ENCODE measurements around the gene COMMD9. TPM values are rescaled to one million over a fixed set of nuclear protein-coding genes. Genes with fewer than 3 reads are reported as not detected.

COMMD9 gene
- polyA plus RNA-seq, 4 donors: 59.0 to 98.9 (median 87.4) TPM

DNA sequence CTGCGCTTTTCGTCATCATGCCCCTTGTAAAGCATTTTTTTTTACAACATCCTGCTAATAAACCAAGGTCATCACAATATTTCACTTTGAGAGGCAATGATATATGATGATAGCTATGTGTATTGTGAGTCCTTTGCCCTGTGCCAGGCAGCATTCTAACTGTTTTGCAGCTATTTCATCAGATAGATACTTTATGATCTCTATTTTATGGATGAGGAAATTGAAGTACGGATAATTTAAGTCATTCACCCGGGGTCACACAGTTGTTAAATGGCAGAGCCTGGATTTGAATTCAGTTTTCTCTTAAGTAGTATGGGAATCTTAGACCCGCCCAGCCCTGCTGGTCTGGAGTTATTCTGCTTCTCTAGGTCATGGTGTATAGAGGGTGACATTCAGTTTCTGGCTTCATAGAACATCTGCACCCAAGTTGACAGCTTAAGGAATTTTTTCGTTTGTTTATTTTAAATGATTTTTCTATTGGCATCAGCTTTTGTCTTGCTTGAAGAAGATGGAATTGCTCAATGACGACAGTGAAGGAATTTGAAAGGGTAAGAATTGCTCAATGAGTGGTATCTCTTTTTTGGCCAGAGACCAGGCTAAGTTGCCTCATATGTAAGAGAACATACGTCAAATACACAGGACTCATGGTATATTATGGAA, 7.8 kb upstream of the COMMD9 start:
- no peak for DNase-seq (ENCODE audit: low read depth in 4 of 4, low spot score in 3 of 4)

DNA sequence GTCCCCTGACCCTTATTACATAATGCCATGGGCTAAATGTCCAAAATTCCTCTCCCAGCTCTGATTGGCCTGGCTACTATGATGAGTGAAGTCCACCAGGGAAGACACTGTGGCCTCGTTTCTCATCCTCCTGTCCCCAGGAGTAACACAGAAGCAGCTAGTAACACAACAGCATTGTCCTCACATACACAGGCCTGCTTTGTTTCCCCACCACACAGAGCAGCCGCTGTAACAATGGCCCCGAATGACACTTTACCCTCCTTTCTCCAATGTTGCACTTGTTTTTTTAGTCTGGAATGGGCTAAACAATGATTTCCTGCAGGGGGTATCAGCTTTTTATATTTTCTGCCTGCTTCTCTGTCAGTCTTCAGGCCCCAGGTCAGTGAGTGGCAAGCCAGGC, 6.7 kb upstream of the COMMD9 start, which contains the start of gene PRR5L:
Gene PRR5L, plus strand, starts transcription at position 363 of the 400 bp plus-strand sequence. CDS start 104,834 bp downstream, outside the sequence.
- DNase-seq (ENCODE audit: low read depth in 4 of 4, low spot score in 3 of 4): no peak

DNA sequence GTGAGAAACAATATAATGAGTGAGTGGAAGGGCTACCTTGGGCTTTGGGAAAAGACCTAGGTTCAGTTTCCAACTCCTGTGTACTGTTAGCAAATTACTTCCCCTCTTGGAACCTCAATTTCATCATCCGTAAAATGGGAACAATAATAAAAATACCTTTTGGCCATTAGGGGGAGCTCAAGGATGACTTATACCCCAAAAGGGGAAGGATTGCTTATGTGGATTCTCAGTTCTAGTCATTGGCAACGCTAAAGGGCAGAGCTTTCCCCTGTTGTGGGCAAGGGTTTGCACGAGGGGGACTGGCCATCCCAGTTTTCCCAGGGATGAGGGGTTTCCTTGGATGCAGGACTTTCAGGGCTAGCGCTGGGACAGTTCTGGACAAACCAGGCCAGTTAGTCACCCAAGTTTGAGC, 3.1 kb upstream of the COMMD9 start:
- no peak for DNase-seq (ENCODE audit: low read depth in 4 of 4, low spot score in 3 of 4)

DNA sequence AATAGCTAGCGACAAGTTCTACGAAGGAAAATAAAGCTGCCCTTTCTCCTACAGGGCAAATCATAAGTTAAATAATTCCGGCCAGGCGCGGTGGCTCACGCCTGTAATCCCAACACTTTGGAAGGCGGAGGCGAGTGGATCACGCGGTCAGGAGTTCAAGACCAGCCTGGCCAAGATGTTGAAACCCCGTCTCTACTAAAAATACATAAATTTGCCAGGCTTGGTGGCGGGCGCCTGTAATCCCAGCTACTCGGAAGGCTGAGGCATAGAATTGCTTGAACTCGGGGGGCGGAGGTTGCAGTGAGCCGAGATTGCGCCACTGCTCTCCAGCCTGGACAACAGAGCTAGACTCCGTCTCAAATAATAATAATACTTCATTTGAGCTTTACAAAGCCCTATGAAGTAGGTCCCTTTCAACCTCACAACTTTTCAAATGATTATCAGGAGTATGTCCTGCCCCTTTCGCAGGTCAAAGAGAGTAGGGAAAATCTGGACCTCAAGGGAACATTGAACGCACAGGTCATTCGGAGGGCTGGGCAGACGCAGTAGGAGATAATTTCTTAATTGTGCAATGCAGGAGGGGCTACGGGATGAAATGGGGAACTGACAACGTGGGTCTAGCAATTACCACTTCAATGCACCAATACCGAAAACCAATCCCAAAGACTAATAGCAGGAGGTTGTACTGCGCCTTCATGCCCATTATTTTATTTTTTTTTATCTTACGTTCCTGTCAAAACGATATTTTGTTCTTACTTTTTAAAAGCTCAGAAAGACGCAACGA, 590 bp downstream of the COMMD9 start:
- no peak for DNase-seq (ENCODE audit: low read depth in 4 of 4, low spot score in 3 of 4)

DNA sequence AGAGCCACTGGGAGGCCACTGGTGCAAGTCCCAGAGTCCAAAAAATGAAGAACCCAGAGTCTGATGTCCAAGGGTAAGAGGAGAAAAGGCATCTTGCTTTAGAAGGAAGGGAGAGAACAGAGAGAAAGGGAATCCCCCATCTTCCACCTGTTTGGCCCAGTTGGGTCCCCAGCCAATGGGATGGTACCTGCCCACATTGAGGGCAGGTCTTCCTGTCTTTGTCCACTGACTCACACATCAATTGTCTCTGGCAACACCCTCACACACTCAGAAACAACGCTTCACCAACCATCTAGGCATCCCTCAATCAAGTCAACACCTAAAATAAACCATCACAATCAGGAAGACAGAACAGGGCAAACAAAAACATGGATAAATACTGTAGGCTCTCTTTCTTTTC, 6.3 kb downstream of the COMMD9 start:
- DNase-seq (ENCODE audit: low read depth in 4 of 4, low spot score in 3 of 4): no peak

DNA sequence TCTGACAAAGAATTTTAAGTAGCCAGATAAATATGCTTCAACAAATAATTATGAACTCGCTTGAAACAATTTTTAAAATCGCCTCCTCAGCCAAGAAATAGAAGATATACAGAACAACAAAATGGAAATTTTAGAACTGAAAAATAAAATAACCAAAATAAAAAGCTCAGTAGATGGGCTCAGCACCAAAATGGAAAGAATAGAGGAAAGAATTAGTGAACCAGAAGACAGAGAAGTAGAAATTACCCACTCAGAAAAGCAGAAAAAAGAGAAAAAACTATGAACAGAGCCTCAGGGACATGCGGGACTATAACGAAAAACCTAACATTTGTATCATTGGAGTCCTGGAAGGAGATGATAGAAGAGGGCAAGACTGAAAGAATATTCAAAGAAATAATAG, 7.4 kb downstream of the COMMD9 start:
- DNase-seq (ENCODE audit: low read depth in 4 of 4, low spot score in 3 of 4): no peak

DNA sequence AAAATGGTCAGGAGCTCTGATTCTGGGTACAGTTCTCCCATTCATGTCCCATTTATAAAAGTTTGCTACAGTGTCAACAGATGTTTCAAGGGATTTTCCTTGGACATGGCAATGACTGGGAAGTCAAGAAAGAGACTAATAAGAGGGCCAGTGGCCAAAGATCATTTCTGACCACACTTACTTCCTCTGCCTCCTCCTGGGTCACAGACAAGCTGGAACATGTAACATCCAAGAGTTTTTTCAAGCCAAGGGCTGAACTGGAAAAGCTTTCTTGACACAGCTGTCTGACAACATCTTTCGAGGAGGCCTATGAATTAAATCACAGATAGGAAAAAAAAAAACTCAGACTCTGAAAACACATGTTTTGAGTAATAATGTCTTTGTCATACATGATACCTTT, 8.7 kb downstream of the COMMD9 start:
- DNase-seq (ENCODE audit: low read depth in 4 of 4, low spot score in 3 of 4): no peak

DNA sequence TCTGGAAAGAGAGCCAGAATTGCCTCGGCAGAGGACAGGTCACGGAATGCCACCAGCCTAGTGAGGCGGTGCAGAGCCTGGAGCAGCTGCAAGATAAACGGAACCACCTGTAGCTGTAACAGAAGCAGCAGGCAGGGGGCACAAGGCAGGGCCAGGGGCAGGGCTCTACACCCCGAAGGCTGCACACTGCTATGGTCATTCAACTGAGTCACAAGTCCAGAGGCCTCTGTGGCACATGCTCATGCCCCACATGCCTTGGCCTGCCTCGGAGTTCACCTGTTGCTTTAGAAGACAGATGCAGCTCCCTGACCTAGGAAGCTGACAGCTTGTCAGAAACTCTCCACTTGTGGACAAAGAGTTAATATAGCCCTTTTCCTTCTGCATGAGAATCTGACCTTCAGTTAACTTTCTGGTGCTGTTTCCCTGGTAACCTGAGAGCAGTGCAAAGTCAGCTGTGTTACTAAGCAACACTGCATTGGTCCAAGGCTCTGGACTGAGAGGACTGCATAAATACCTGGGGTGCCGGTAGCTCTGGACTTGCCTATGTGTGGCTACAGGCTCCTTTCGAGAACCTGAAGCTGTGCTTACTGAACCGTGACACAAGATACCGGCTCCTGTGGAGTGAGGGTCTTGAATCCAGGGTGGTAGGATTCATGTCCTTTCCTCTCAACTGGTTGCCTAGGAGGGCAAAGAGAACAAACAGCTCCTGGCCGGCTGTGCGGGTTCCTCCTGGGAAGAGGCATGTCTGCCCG, 10.5 kb downstream of the COMMD9 start:
- peak in 3 of 4 donors; percentile 36 to 42 (median 39) for DNase-seq (ENCODE audit: low read depth in 4 of 4, low spot score in 3 of 4)

DNA sequence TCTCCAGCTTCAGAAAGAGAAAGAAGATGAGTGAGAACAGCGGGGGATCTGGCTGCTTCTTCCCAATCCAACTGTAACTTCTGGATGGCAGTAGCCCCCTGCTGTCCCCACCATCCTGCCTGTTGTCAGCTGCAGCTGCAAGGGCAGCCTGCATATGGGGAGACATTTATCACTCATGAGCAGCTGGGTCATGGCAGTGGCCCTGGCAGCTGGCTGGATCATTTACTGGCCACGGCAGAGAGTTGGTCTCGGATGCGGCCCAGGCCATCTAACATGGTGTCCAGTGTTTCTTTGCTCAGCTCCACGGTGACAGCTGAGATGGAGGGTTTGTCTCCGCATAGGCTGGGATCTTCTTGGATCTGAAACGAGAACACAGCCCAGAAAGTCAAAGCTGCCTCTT, 14.8 kb downstream of the COMMD9 start:
- no peak for DNase-seq (ENCODE audit: low read depth in 4 of 4, low spot score in 3 of 4)

DNA sequence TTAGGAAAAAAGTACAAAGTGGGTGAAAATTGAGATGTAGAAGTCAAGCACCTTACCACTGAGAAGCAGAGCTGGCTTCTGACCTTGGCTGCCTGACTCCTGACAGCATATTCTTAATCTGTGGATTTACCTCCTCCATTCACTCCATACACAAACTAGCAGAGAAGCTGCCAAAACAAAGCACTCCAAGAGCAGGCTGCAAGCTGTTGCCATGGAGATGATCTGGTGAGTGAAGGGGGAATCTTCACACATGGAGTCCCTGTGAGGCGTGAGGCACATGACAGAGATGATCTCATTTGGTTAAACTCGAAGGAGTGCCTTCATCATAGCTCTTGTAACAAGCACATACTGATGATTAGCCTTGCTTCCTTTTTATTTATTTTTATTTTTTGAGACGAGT, 16.1 kb downstream of the COMMD9 start:
- no peak for DNase-seq (ENCODE audit: low read depth in 4 of 4, low spot score in 3 of 4)

DNA sequence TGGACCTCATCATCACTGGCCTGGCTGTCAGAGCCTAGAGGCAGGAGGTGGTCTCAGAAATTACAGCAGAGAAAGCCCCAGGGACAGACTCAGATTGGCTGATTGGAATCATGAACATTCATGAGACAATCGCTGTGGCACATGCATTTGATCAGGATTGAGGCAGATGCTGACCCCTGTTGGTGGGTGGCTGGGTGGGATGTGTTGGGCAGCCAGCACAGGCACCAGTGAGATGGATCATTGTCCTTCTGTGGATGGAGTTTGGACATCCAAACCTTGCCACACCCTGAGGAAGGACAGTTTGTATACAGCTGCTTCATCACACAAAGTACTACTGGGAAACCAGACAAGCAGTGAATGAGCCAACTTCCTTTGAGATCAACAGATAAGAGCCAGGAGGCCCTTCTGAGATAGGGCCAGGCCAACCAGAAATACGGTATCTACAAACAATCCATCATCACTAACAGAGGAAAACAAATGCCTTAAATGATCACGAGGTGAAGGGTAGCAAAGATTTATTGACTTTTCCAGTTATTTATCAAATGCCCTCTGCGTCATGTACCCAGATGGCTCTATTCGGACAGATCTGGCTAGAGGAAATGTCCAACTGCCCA, 17.3 kb downstream of the COMMD9 start:
- DNase-seq (ENCODE audit: low read depth in 4 of 4, low spot score in 3 of 4): no peak

DNA sequence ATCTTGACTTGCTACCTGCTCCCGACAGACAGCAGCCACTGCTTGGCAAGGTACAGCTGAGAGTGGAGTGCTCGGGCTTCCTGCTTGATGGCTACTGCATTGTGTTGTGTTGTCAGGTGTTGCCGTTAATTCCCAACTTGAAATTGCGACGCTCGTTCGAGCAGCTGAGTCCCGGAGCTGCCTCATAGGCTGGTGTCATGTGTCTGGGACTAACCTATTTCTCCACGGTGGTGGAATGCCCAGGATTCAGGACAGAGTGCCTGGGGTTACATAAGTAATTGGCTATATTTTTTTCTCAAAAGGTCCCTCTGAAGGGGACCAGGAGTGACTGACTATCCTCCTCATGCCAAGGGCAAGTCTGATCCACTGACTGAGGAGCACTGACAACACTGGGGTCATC, 18.5 kb downstream of the COMMD9 start:
- DNase-seq (ENCODE audit: low read depth in 4 of 4, low spot score in 3 of 4): no peak

DNA sequence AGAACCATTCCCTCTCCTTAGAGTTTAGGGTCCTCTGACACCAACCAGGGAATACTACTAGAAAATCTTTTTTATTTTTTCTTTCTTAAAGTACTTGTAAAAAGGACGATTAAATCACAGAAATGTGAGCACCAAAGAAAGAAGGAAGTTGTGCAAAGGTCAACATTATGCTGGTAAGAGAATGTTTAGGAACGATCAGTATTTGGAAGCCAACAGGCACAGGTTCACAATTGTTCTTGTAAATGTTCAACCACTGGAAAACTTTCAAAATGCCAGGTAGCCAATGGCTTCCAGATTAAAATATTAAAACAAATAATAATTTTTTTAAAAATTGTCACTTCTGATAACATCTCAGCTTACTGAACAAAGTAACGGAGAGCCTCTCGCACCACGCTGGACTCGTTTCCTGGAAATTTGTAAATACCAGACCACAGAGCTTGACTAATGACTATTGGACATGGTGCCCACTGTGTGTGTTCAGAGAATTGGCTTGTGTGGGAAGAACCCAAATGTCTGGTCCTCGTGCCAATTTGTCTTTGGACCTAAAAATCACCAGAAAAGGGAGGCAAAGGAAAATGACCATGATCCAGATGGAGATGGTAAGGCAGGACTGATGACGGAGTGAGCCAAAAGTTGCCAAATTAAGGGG, 20.8 kb downstream of the COMMD9 start:
- no peak for DNase-seq (ENCODE audit: low read depth in 4 of 4, low spot score in 3 of 4)

DNA sequence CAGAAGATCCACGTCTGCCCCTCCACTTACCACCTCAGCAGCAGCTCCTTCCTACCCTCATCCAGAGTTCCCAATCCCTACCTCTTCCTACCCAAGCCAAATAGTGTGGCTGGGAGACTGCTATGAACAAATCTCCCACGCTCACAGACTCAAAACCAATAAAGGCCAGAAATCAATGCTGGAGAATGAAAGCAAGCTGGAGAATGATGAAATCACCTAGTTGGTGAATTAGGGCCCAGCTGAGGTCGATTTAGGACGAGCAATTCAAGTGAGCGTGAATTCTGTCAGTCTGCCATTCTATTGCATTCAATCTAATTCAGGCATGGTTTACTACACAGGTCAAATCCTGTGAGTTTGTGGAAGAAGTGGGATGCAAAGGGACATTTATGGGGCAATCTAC, 22.5 kb downstream of the COMMD9 start:
- no peak for DNase-seq (ENCODE audit: low read depth in 4 of 4, low spot score in 3 of 4)

DNA sequence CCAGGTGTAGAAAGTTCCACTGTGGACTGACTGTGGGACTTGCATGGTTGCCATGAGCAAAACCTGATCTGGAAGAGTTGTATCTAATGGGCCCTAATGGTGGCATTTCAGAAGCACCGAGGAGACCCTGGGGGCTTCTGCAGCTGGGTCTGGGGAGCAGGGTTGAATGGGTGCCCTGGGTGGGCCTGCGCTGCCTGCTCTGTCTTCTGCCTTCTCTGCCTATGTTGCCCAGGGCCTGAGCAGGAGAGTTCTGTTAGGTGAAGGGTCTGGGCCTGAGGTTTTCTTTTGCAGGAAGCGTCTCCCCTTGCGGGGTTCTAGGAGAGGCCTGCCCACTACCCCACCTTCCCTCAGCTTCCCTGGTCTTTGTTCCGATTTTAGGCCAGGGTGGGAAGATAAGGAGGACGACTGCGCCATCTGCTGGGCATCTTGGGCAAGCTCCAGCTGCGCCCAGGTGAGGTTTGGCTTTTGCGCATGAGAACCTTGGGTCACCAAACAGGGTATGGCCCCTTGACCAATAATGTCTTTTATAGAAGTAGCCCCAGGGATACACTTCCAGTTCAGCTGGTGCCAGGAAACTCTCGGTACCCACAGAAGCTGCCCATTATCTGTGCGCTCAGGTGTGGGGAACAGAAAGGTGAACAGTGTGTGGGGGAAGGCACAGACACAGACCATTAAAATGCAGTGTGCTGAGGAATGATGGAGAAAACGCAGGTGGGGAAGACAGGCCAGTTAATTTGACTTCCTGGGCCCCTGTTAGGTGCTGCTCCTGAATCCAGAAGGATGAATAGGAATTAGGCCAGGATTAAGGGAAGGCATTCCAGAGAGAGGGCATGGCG, 23.2 kb downstream of the COMMD9 start:
- peak in 2 of 4 donors; percentile 43 to 50 for DNase-seq (ENCODE audit: low read depth in 4 of 4, low spot score in 3 of 4)

DNA sequence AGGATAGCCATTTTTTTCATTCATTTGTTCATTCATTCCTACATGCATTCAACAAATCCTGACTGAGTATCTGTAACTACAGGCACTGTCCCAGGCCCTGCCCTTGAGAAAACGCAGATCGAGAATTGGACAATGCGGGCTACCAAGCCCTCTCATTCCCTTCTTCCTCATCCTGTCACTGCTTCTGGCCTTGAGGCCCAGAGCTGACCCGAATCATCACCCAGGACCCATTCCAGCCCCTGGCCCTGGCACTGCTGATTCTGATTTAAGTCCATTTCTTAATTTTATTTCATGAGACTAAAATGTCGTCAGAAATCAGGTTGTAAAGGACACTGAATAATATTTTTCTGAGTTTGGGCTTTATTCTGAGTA, 24.3 kb downstream of the COMMD9 start:
- DNase-seq (ENCODE audit: low read depth in 4 of 4, low spot score in 3 of 4): no peak

DNA sequence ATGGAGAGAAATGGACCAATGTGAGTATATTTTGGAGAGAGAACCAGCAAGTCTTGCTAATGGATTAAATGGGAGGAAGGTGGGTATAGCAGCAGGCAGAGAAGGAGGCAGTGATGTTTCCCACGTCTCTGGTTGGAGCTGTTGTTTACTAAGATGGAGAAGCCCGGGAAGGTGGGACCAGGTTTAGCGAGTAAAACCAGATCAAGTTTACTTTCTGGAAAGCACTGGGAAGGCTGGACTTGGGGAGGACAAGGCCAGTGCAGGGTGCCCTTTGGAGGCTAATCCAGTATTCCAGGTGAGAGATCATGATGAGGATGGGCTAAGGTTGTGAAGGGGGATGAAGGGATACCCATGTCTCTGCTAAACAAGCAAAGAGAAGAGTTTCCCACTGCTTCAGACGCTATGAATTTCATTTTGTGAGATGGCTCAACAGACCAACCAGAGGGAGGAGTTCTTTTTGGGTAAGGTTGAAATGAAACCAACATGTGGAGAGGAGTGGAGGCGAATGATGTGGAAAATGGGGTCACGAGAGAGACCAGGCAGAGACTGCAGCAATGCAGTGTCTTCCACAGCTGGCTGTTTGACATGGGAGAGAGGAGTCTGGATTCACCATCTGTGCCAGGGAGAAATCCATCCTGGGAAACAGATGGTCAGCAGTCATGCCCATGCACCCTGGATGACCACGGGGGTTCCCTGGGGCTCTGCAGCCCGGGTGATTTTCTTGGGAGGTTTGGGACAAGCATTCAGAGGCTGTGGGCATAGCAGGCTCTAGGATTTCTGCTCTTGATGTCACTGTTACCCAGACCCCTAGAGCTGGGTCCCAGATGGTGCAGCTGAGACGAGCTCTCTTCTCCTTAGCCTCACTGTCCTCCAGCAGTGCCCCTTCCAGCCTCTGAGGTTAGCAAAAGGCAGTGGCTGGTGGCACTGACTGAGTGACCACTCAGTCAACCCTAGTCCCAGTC, 24.9 kb downstream of the COMMD9 start:
- no peak for DNase-seq (ENCODE audit: low read depth in 4 of 4, low spot score in 3 of 4)

DNA sequence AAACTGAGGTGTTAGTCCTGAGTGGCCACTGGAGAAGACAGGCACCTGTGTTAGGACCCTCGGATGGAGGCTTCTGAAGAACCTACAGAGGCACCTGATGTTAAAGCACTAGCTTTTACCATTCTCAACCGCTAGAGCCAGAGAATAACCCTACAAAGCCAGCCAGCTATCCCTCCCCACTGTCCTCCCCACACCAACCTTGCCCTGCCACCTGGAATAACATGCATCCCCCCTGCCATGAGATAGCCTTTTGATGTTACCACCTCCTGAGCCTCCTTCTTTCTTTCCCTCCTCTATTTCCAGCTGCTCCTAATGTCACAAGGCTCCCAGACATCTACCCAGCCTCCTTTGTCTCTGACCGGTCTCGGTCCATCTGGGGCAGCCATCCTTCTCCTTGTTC, 28.1 kb downstream of the COMMD9 start:
- DNase-seq (ENCODE audit: low read depth in 4 of 4, low spot score in 3 of 4): no peak

Measured in left renal pelvis (tissue), 4 donors.